Right kidney (tissue), 1 donor: ENCODE data around the gene ARHGEF38.

ENCODE experiments used
- DNase-seq: peaks from one replicate; pipeline ENCODE4 v3.0.0-alpha.2; 2016

The ARHGEF38 gene

GRCh38 chr4:105613306-105613705 is 60.9 kb downstream of the ARHGEF38 start:
- no peak for DNase-seq

- DNase-seq: no peak
Observed at GRCh38 chr4:105619188-105619931, 66.9 kb downstream of the ARHGEF38 start.

- DNase-seq: no peak
Observed at GRCh38 chr4:105620640-105621323, 68.4 kb downstream of the ARHGEF38 start.

- no peak for DNase-seq
Observed at GRCh38 chr4:105622269-105622668, 69.8 kb downstream of the ARHGEF38 start.

- DNase-seq: no peak
Observed at GRCh38 chr4:105623099-105623498, 70.7 kb downstream of the ARHGEF38 start.

- no peak for DNase-seq
Observed at GRCh38 chr4:105624530-105624929, 72.1 kb downstream of the ARHGEF38 start.

- no peak for DNase-seq
Observed at GRCh38 chr4:105625214-105625613, 72.8 kb downstream of the ARHGEF38 start.

GRCh38 chr4:105626846-105627245 is 74.4 kb downstream of the ARHGEF38 start:
- DNase-seq: no peak

GRCh38 chr4:105627620-105628019 is 75.2 kb downstream of the ARHGEF38 start:
- DNase-seq: no peak

- peak; percentile 28 for DNase-seq
Observed at GRCh38 chr4:105630670-105631655, 78.5 kb downstream of the ARHGEF38 start.

GRCh38 chr4:105631818-105632400 is 79.5 kb downstream of the ARHGEF38 start:
- no peak for DNase-seq

GRCh38 chr4:105632599-105632998 is 80.2 kb downstream of the ARHGEF38 start:
- DNase-seq: no peak

GRCh38 chr4:105633241-105633640 is 80.8 kb downstream of the ARHGEF38 start:
- DNase-seq: no peak

GRCh38 chr4:105634402-105635080 is 82.1 kb downstream of the ARHGEF38 start:
- DNase-seq: no peak

GRCh38 chr4:105637408-105638176 is 85.2 kb downstream of the ARHGEF38 start:
- no peak for DNase-seq

- no peak for DNase-seq
Observed at GRCh38 chr4:105641845-105642244, 89.4 kb downstream of the ARHGEF38 start.

GRCh38 chr4:105644257-105644656 is 91.8 kb downstream of the ARHGEF38 start:
- DNase-seq: no peak

- DNase-seq: no peak
Observed at GRCh38 chr4:105645440-105645839, 93.0 kb downstream of the ARHGEF38 start.

GRCh38 chr4:105650190-105650589 is 97.8 kb downstream of the ARHGEF38 start:
- no peak for DNase-seq

- DNase-seq: peak; percentile 26
Observed at GRCh38 chr4:105651884-105652283, 99.5 kb downstream of the ARHGEF38 start.
